Measurements from ENCODE around the gene CCDC117. TPM values are rescaled to one million over a fixed set of nuclear protein-coding genes. Genes with fewer than 3 reads are reported as not detected.
A peak's percentile ranks its signal among the peaks of the same experiment; 100 is the strongest.
"Not testable (repeated sequence)": the region's sequence is repeated elsewhere in the genome, so short reads cannot be mapped to it uniquely, and the experiment has no call there.

Gene CCDC117
- total RNA-seq, 2 donors from 2014 or later = 21.2 to 24.9 TPM

GRCh38 chr22:28742562-28742962, 29.9 kb upstream of the CCDC117 start:
- no peaks in the 10 kb centered on the region for H3K4me1 ChIP-seq
- H3K27me3 ChIP-seq = no peaks in the 10 kb centered on the region
- no peaks in the 10 kb centered on the region for H3K9me3 ChIP-seq
- intact Hi-C loops (cut with DNase I) = no loop called here
- H3K4me3 ChIP-seq = peak overlapping the region; percentile 97
- H3K36me3 ChIP-seq = no peaks in the 10 kb centered on the region
- peak overlapping the region; percentile 54 to 93 for H3K9ac ChIP-seq (ENCODE audit: low read depth in 2 of 2, low read length in 2 of 2)
- H3K27ac ChIP-seq = peak overlapping the region; percentile 99
- no peak for TF ChIP-seq CTCF (IDR thresholded peaks at IDR 0.05)
- DNase-seq = no peak

- no peaks in the 10 kb centered on the region for H3K9me3 ChIP-seq
- H3K27ac ChIP-seq = no peak overlapping the region
- DNase-seq = no peak
- H3K36me3 ChIP-seq = no peaks in the 10 kb centered on the region
- TF ChIP-seq CTCF (IDR thresholded peaks at IDR 0.05) = no peak
- no peaks in the 10 kb centered on the region for H3K27me3 ChIP-seq
- intact Hi-C loops (cut with DNase I) = no loop called here
- no peaks in the 10 kb centered on the region for H3K4me1 ChIP-seq
- H3K4me3 ChIP-seq = no peak overlapping the region
- no peak overlapping the region for H3K9ac ChIP-seq (ENCODE audit: low read depth in 2 of 2, low read length in 2 of 2)
Measured at GRCh38 chr22:28743852-28744251, 28.6 kb upstream of the CCDC117 start.

GRCh38 chr22:28750471-28750881, 22.0 kb upstream of the CCDC117 start:
- no peaks in the 10 kb centered on the region for H3K9me3 ChIP-seq
- no peak overlapping the region for H3K4me3 ChIP-seq
- no peaks in the 10 kb centered on the region for H3K27me3 ChIP-seq
- H3K4me1 ChIP-seq = no peaks in the 10 kb centered on the region
- no peak overlapping the region for H3K27ac ChIP-seq
- TF ChIP-seq CTCF (IDR thresholded peaks at IDR 0.05) = no peak
- no peak overlapping the region for H3K9ac ChIP-seq (ENCODE audit: low read depth in 2 of 2, low read length in 2 of 2)
- no peaks in the 10 kb centered on the region for H3K36me3 ChIP-seq
- intact Hi-C loops (cut with DNase I) = no loop called here
- DNase-seq = no peak

- intact Hi-C loops (cut with DNase I); DNase-seq; H3K9me3 ChIP-seq; H3K36me3 ChIP-seq; H3K4me1 ChIP-seq; H3K9ac ChIP-seq (ENCODE audit: low read depth in 2 of 2, low read length in 2 of 2); H3K27me3 ChIP-seq; H3K27ac ChIP-seq; H3K4me3 ChIP-seq: not testable (repeated sequence)
Measured at GRCh38 chr22:28754512-28754911, 18.0 kb upstream of the CCDC117 start.

GRCh38 chr22:28759861-28760560, 12.5 kb upstream of the CCDC117 start:
- Histone ChIP-seq H3K36me3 (no peaks in the 10 kb centered on the region), H3K4me1 (no peaks in the 10 kb centered on the region), H3K9me3 (no peaks in the 10 kb centered on the region), H3K27ac (no peak overlapping the region), H3K27me3 (no peaks in the 10 kb centered on the region), H3K4me3 (no peak overlapping the region), H3K9ac (ENCODE audit: low read depth in 2 of 2, low read length in 2 of 2) (no peak overlapping the region)
- TF ChIP-seq CTCF (IDR thresholded peaks at IDR 0.05) = no peak
- no peak for DNase-seq
- intact Hi-C loops (cut with DNase I) = no loop called here

GRCh38 chr22:28761449-28761755, 11.1 kb upstream of the CCDC117 start:
- Histone ChIP-seq H3K9ac (ENCODE audit: low read depth in 2 of 2, low read length in 2 of 2) (no peak overlapping the region), H3K27me3 (no peaks in the 10 kb centered on the region), H3K36me3 (no peaks in the 10 kb centered on the region), H3K27ac (no peak overlapping the region), H3K4me1 (no peaks in the 10 kb centered on the region), H3K4me3 (no peak overlapping the region), H3K9me3 (no peaks in the 10 kb centered on the region)
- DNase-seq = no peak
- intact Hi-C loops (cut with DNase I) = no loop called here
- no peak for TF ChIP-seq CTCF (IDR thresholded peaks at IDR 0.05)

- H3K4me1 ChIP-seq; intact Hi-C loops (cut with DNase I); H3K27ac ChIP-seq; DNase-seq; H3K9ac ChIP-seq (ENCODE audit: low read depth in 2 of 2, low read length in 2 of 2); H3K9me3 ChIP-seq; H3K27me3 ChIP-seq; H3K36me3 ChIP-seq; H3K4me3 ChIP-seq: not testable (repeated sequence)
Measured at GRCh38 chr22:28762000-28762399, 10.5 kb upstream of the CCDC117 start.

Data from colonic mucosa (tissue), 4 donors.